Erythroblast (primary cell): ENCODE data around the gene RNF212.

Experiments used
- GATA1 ChIP-seq: IDR thresholded peaks from 2 replicates; pipeline ENCODE4 v1.6.1; 2011; ENCODE audit warnings: low read depth, mild to moderate bottlenecking, control low read depth, low read length, moderate library complexity
- POLR2A ChIP-seq: IDR thresholded peaks from 2 replicates; pipeline ENCODE4 v1.6.1; 2011; ENCODE audit warnings: mild to moderate bottlenecking, low read length

GRCh38 chr4:1032861-1033260, 80.5 kb downstream of the RNF212 start:
- TF ChIP-seq POLR2A, result no peak
- TF ChIP-seq GATA1, result no peak
